Smooth muscle cell (in vitro differentiated cells): Measurements from ENCODE around the gene OTUD3. TPM values are rescaled to one million over a fixed set of nuclear protein-coding genes. Genes with fewer than 3 reads are reported as not detected.
"Not testable (repeated sequence)": the region's sequence is repeated elsewhere in the genome, so short reads cannot be mapped to it uniquely, and the experiment has no call there.

Source experiments
- DNase-seq: peaks from one replicate; lab custom pipeline; 2025; ENCODE audit not compliant: unreplicated experiment; lab: John Stamatoyannopoulos, UW
- H2AFZ ChIP-seq: fragments of 200-600 bp; sonication (generic); 2 replicates; pipeline ENCODE4 v1.6.0; 2016; ENCODE audit warnings: antibody characterized with exemption, low read depth, mild to moderate bottlenecking
- H3F3A ChIP-seq: fragments of 200-600 bp; sonication (generic); 2 replicates; pipeline ENCODE4 v1.6.0; 2017; ENCODE audit warnings: antibody characterized with exemption, low read depth
- H3K27ac ChIP-seq: fragments of 200-600 bp; sonication (generic); 2 replicates; pipeline ENCODE4 v1.5.1; 2016; ENCODE audit warnings: low read depth, mild to moderate bottlenecking
- H3K27me3 ChIP-seq: fragments of 200-600 bp; sonication (generic); 2 replicates; pipeline ENCODE4 v1.6.1; 2016; ENCODE audit warnings: low read depth, mild to moderate bottlenecking
- H3K36me3 ChIP-seq: fragments of 200-600 bp; sonication (generic); 2 replicates; pipeline ENCODE4 v1.5.1; 2016; ENCODE audit warnings: low read depth
- H3K4me1 ChIP-seq: fragments of 200-600 bp; sonication (generic); 2 replicates; pipeline ENCODE4 v1.5.1; 2016; ENCODE audit warnings: low read depth
- H3K4me2 ChIP-seq: fragments of 200-600 bp; sonication (generic); 2 replicates; pipeline ENCODE4 v1.6.0; 2016; ENCODE audit warnings: mild to moderate bottlenecking
- H3K4me3 ChIP-seq: fragments of 200-600 bp; sonication (generic); 2 replicates; pipeline ENCODE4 v1.5.1; 2016; ENCODE audit warnings: mild to moderate bottlenecking
- H3K79me2 ChIP-seq: fragments of 200-600 bp; sonication (generic); 2 replicates; pipeline ENCODE4 v1.6.0; 2016; ENCODE audit warnings: low read depth, mild to moderate bottlenecking
- H3K9ac ChIP-seq: fragments of 200-600 bp; sonication (generic); 2 replicates; pipeline ENCODE4 v1.6.0; 2016; ENCODE audit warnings: low read depth
- H3K9me3 ChIP-seq: fragments of 200-600 bp; sonication (generic); replicated peaks from 2 replicates; pipeline ENCODE4 v1.5.1; 2016; ENCODE audit warnings: low read depth
- H4K20me1 ChIP-seq: fragments of 200-600 bp; sonication (generic); 2 replicates; pipeline ENCODE4 v1.6.0; 2016; ENCODE audit warnings: low read depth
- CTCF ChIP-seq: fragments of 200-600 bp; sonication (generic); IDR thresholded peaks from 2 replicates; pipeline ENCODE4 v1.5.1; 2017; ENCODE audit warnings: borderline replicate concordance, mild to moderate bottlenecking, antibody characterized with exemption; ENCODE audit not compliant: insufficient read depth, poor library complexity, severe bottlenecking
- WGBS: methylation state at CpG from one replicate; pipeline ENCODE4 v1.1.7; 2016; ENCODE audit warnings: low lambda C conversion rate; 5-methylcytosine and 5-hydroxymethylcytosine counted together
- polyA plus RNA-seq: library from polyadenylated mRNA; unstranded; fragments of >200 nt; fragmentation: Nextera tagmentation; extraction: Ambion mirVana; gene quantifications from 2 replicates; pipeline ENCODE4 v1.2.1, GENCODE V29; 2016
- total RNA-seq: library from RNA; depleted of rRNA; stranded (reverse); fragments of >200 nt; gene quantifications from 2 replicates; pipeline ENCODE4 v1.2.3, GENCODE V29; 2014

The OTUD3 gene
- total and polyA plus RNA-seq, 2 experiments from 2014 or later = 2.6 to 9.9 TPM

GRCh38 chr1:19866758-19867157 lies 15.4 kb upstream of the OTUD3 start:
- no peak overlapping the region for H3K4me3 ChIP-seq
- H2AFZ ChIP-seq = no peak overlapping the region
- H4K20me1 ChIP-seq = no peaks in the 10 kb centered on the region
- H3K27me3 ChIP-seq = no peaks in the 10 kb centered on the region
- H3K9me3 ChIP-seq = no peaks in the 10 kb centered on the region
- H3K4me2 ChIP-seq = no peak overlapping the region
- H3K9ac ChIP-seq = no peak overlapping the region
- no peak for DNase-seq
- peak overlapping the region; percentile 57 for H3K27ac ChIP-seq
- H3K36me3 ChIP-seq = no peaks in the 10 kb centered on the region
- H3F3A ChIP-seq = peaks cover 5% of the 10 kb centered on the region
- no peaks in the 10 kb centered on the region for H3K4me1 ChIP-seq
- WGBS = 52% methylated on average over 1 of the region's 1 CpG
- H3K79me2 ChIP-seq = no peaks in the 10 kb centered on the region
- no peak for TF ChIP-seq CTCF

GRCh38 chr1:19868575-19868974 lies 13.6 kb upstream of the OTUD3 start:
- H3K27ac ChIP-seq = not testable (repeated sequence)

GRCh38 chr1:19869453-19869852 lies 12.7 kb upstream of the OTUD3 start:
- H3K4me3 ChIP-seq, H3K27me3 ChIP-seq, H3K79me2 ChIP-seq, H2AFZ ChIP-seq, H3K4me1 ChIP-seq, H3K9ac ChIP-seq, H3K9me3 ChIP-seq, H4K20me1 ChIP-seq, H3K36me3 ChIP-seq, DNase-seq, H3K4me2 ChIP-seq, H3F3A ChIP-seq: not testable (repeated sequence)
- H3K27ac ChIP-seq = peak overlapping the region; percentile 54
- WGBS = 88% methylated on average over 2 of the region's 2 CpGs

More at GRCh38 chr1:19868575-19868974, 13.6 kb upstream of the OTUD3 start:
- not testable (repeated sequence) for H3K9me3 ChIP-seq, H3K4me3 ChIP-seq, DNase-seq, H3K27me3 ChIP-seq, H3K4me2 ChIP-seq, H3F3A ChIP-seq, H3K79me2 ChIP-seq, H3K4me1 ChIP-seq, H2AFZ ChIP-seq, H3K36me3 ChIP-seq, H4K20me1 ChIP-seq, H3K9ac ChIP-seq
- WGBS = 85% methylated on average over 4 of the region's 4 CpGs

GRCh38 chr1:19869929-19870328 lies 12.3 kb upstream of the OTUD3 start:
- Histone ChIP-seq H3K4me3 (no peak overlapping the region), H3K79me2 (no peaks in the 10 kb centered on the region), H3K9me3 (no peaks in the 10 kb centered on the region), H3K4me2 (no peak overlapping the region), H3F3A (peaks cover 5% of the 10 kb centered on the region), H3K36me3 (no peaks in the 10 kb centered on the region), H3K27ac (peak overlapping the region; percentile 54), H4K20me1 (no peaks in the 10 kb centered on the region), H3K27me3 (no peaks in the 10 kb centered on the region), H3K4me1 (no peaks in the 10 kb centered on the region), H3K9ac (no peak overlapping the region), H2AFZ (no peak overlapping the region)
- WGBS = 5% methylated on average over 5 of the region's 5 CpGs
- no peak for TF ChIP-seq CTCF
- no peak for DNase-seq

GRCh38 chr1:19872190-19872589 lies 10.0 kb upstream of the OTUD3 start:
- H3K27ac ChIP-seq = no peak overlapping the region
- no peak overlapping the region for H3K4me2 ChIP-seq

More at GRCh38 chr1:19872190-19872589, 10.0 kb upstream of the OTUD3 start:
- H3F3A ChIP-seq = peaks cover 5% of the 10 kb centered on the region
- no peak for DNase-seq
- H3K9ac ChIP-seq = no peak overlapping the region
- no peaks in the 10 kb centered on the region for H3K27me3 ChIP-seq
- WGBS = 70% methylated on average over 7 of the region's 7 CpGs
- H3K36me3 ChIP-seq = no peaks in the 10 kb centered on the region
- TF ChIP-seq CTCF = no peak
- no peaks in the 10 kb centered on the region for H3K79me2 ChIP-seq
- no peak overlapping the region for H3K4me3 ChIP-seq
- no peaks in the 10 kb centered on the region for H4K20me1 ChIP-seq
- H3K4me1 ChIP-seq = no peaks in the 10 kb centered on the region
- no peak overlapping the region for H2AFZ ChIP-seq
- no peaks in the 10 kb centered on the region for H3K9me3 ChIP-seq
